IMR-90 (cell line): Measurements from ENCODE around the gene KCTD16. TPM values are rescaled to one million over a fixed set of nuclear protein-coding genes. Genes with fewer than 3 reads are reported as not detected.

Experiments
- ATAC-seq: fragments of 200-7000 bp; cut with Tn5 transposase; 2 replicates; pipeline ENCODE4 v1.9.1; 2020; ENCODE audit warnings: low read depth, mild to moderate bottlenecking, moderate library complexity
- BruUV-seq: library from RNA; stranded (reverse); fragments of 400-500 nt; replicated peaks from 2 replicates; lab custom pipeline; 2021; lab: Mats Ljungman, UMichigan
- CTCF ChIA-PET: fragments of 300-600 bp; formaldehyde crosslinking; extraction: SDS; loops from one replicate; lab custom pipeline; 2021; ENCODE audit warnings: antibody characterized with exemption; lab: Yijun Ruan, JAX
- POLR2A ChIA-PET: fragments of 300-600 bp; sonication (Branson Sonifier 250); formaldehyde crosslinking; loops from one replicate; lab custom pipeline; 2022; ENCODE audit warnings: antibody characterized with exemption; ENCODE audit not compliant: unreplicated experiment; lab: Charles Lee
- DNase-seq: peaks from one replicate; pipeline ENCODE4 v3.0.0; 2013
- H2AFZ ChIP-seq: replicated peaks from 2 replicates; pipeline ENCODE3; 2013; ENCODE audit warnings: low read length, mild to moderate bottlenecking; ENCODE audit not compliant: poor library complexity
- H2AK5ac ChIP-seq: 2 replicates; pipeline ENCODE4 v1.6.1; 2013; ENCODE audit warnings: low read depth, low read length, inconsistent platforms
- H2AK9ac ChIP-seq: replicated peaks from 2 replicates; pipeline ENCODE3; 2013; ENCODE audit warnings: mild to moderate bottlenecking, low read depth, low read length, moderate library complexity; ENCODE audit not compliant: poor library complexity
- H2BK120ac ChIP-seq: 2 replicates; pipeline ENCODE4 v1.6.1; 2013; ENCODE audit warnings: low read depth, low read length, inconsistent platforms
- H2BK15ac ChIP-seq: 3 replicates; pipeline ENCODE4 v1.6.1; 2013; ENCODE audit warnings: low read depth, low read length, inconsistent platforms
- H2BK20ac ChIP-seq: 2 replicates; pipeline ENCODE4 v1.6.1; 2013; ENCODE audit warnings: low read depth, mild to moderate bottlenecking, inconsistent platforms, low read length, moderate library complexity
- H2BK5ac ChIP-seq: 2 replicates; pipeline ENCODE4 v1.6.1; 2013; ENCODE audit warnings: mild to moderate bottlenecking, low read depth, low read length, inconsistent platforms; ENCODE audit not compliant: poor library complexity, severe bottlenecking
- H3K14ac ChIP-seq: replicated peaks from 2 replicates; pipeline ENCODE4 v1.6.1; 2013; ENCODE audit warnings: low read depth, low read length, inconsistent platforms
- H3K18ac ChIP-seq: 2 replicates; pipeline ENCODE4 v1.6.1; 2013; ENCODE audit warnings: low read depth, low read length, control low read depth
- H3K23ac ChIP-seq: 2 replicates; pipeline ENCODE4 v1.6.1; 2013; ENCODE audit warnings: low read depth, low read length, inconsistent platforms
- H3K27ac ChIP-seq: 2 replicates; pipeline ENCODE4 v1.5.1; 2013; ENCODE audit warnings: mild to moderate bottlenecking, control low read depth, low read length; ENCODE audit not compliant: insufficient read depth
- H3K27me3 ChIP-seq: 2 replicates; pipeline ENCODE4 v1.6.1; 2013; ENCODE audit warnings: low read length; ENCODE audit not compliant: control insufficient read depth, insufficient read depth
- H3K36me3 ChIP-seq: 2 replicates; pipeline ENCODE4 v1.6.1; 2013; ENCODE audit warnings: low read length, mixed read lengths; ENCODE audit not compliant: control insufficient read depth, insufficient read depth
- H3K4ac ChIP-seq: 2 replicates; pipeline ENCODE4 v1.6.1; 2013; ENCODE audit warnings: low read depth, low read length, inconsistent platforms
- H3K4me1 ChIP-seq: 2 replicates; pipeline ENCODE4 v1.6.1; 2013; ENCODE audit warnings: low read length, mixed read lengths; ENCODE audit not compliant: control insufficient read depth, insufficient read depth
- H3K4me2 ChIP-seq: 2 replicates; pipeline ENCODE4 v1.6.1; 2013; ENCODE audit warnings: low read depth, mild to moderate bottlenecking, control low read depth, low read length, moderate library complexity
- H3K4me3 ChIP-seq: 2 replicates; pipeline ENCODE4 v1.5.1; 2013; ENCODE audit warnings: low read depth, mild to moderate bottlenecking, control low read depth, low read length, moderate library complexity; ENCODE audit not compliant: insufficient read depth
- H3K56ac ChIP-seq: 2 replicates; pipeline ENCODE4 v1.6.1; 2013; ENCODE audit warnings: low read length, inconsistent platforms; ENCODE audit not compliant: insufficient read depth; ENCODE audit errors: extremely low read depth
- H3K79me1 ChIP-seq, 2 experiments: 2 replicates each; pipeline ENCODE4 v1.6.1; 2013; ENCODE audit warnings: low read length in 2 of 2, inconsistent platforms in 1 of 2, low read depth in 1 of 2
- H3K9ac ChIP-seq: 2 replicates; pipeline ENCODE4 v1.6.1; 2013; ENCODE audit warnings: low read depth, low read length, control low read depth
- H3K9me1 ChIP-seq: 2 replicates; pipeline ENCODE4 v1.6.1; 2013; ENCODE audit warnings: low read length, inconsistent platforms; ENCODE audit not compliant: insufficient read depth
- H3K9me3 ChIP-seq: 2 replicates; pipeline ENCODE4 v1.6.1; 2013; ENCODE audit warnings: low read length; ENCODE audit not compliant: control insufficient read depth, insufficient read depth
- H4K20me1 ChIP-seq: 2 replicates; pipeline ENCODE4 v1.6.1; 2013; ENCODE audit warnings: low read length, inconsistent platforms; ENCODE audit not compliant: insufficient read depth
- H4K5ac ChIP-seq: 2 replicates; pipeline ENCODE4 v1.6.1; 2013; ENCODE audit warnings: mild to moderate bottlenecking, low read depth, low read length, control low read depth
- H4K8ac ChIP-seq, 2 experiments: 2 replicates each; pipeline ENCODE4 v1.6.1; 2013; ENCODE audit warnings: low read depth in 2 of 2, low read length in 2 of 2, control low read depth in 1 of 2, inconsistent platforms in 1 of 2
- H4K91ac ChIP-seq: 2 replicates; pipeline ENCODE4 v1.6.1; 2013; ENCODE audit warnings: low read depth, low read length, inconsistent platforms; ENCODE audit not compliant: insufficient read depth
- BHLHE40 ChIP-seq: fragments of 150-350 bp; IDR thresholded peaks from 2 replicates; pipeline ENCODE4 v1.6.1; 2016; ENCODE audit warnings: mild to moderate bottlenecking, low read depth, low read length
- MAZ ChIP-seq: IDR thresholded peaks from 2 replicates; pipeline ENCODE4 v1.6.1; 2012; ENCODE audit warnings: low read depth, mild to moderate bottlenecking, low read length, improper control_type of control experiment, moderate library complexity, borderline replicate concordance
- MXI1 ChIP-seq: IDR thresholded peaks from 2 replicates; pipeline ENCODE4 v1.6.1; 2012; ENCODE audit warnings: low read depth, mild to moderate bottlenecking, low read length, moderate library complexity, borderline replicate concordance
- WGBS, 2 experiments: methylation state at CpG; one replicate each; pipeline versions ENCODE4 v1.1.5 to v1.1.7; 2013; ENCODE audit warnings: missing lambda C conversion rate in 2 of 2; ENCODE audit not compliant: insufficient read length in 1 of 2; ENCODE audit errors: extremely low coverage in 2 of 2; 5-methylcytosine and 5-hydroxymethylcytosine counted together
- dilution Hi-C: fragments of 300-500 bp; cut with HindIII; formaldehyde crosslinking; loops from one replicate; pipeline ENCODE4 v1.14.3; 2018; ENCODE audit warnings: low sequenced_read_pairs; ENCODE audit not compliant: unreplicated experiment
- in situ Hi-C: fragments of 300-500 bp; cut with MboI; formaldehyde crosslinking; loops from 3 replicates; pipeline ENCODE4 v1.14.3; 2019; ENCODE audit warnings: low sequenced_read_pairs, inconsistent platforms, mixed read lengths
- intact Hi-C: fragments of 100-400 bp; cut with micrococcal nuclease; formaldehyde crosslinking; loops from 2 replicates; pipeline ENCODE4 v1.10.0; 2022
- polyA plus RNA-seq, 3 experiments: library from polyadenylated mRNA; depleted of rRNA; stranded (reverse); fragments of >200 nt; gene quantifications; 2 replicates each; pipeline ENCODE4 v1.2.3, GENCODE V29; 2012; ENCODE audit warnings: low replicate concordance in 1 of 3
- total RNA-seq: library from RNA; depleted of rRNA; stranded (reverse); fragments of >200 nt; gene quantifications from 2 replicates; pipeline ENCODE4 v1.2.3, GENCODE V29; 2012
- TF ChIP-seq, protein P1 (sequence below): fragments of 150-350 bp; IDR thresholded peaks from 2 replicates; pipeline ENCODE4 v1.6.1; 2017; ENCODE audit warnings: mild to moderate bottlenecking, antibody characterized with exemption, low read length, low read depth

KCTD16 gene
- total and polyA plus RNA-seq, 2 of the 4 experiments (the other 2 are of a cell fraction), result 0.43 to 1.1 TPM

DNA sequence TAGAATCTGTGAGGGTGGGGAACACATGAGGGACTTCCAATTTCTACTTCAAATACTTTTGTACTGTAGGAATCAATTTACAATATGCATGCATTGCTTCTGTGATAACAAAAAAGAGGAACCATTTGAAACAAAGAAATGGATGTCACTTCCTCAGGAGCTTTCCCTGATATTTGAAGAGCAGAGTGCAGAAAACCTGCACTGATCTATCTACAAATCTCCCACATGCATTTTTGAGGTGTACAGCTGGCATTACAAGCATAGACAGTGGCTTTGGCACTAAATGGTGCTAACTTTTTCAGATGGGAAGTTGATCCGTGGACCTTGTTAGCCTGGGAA, 27.9 kb upstream of the KCTD16 start:
- H4K20me1 ChIP-seq, result no peaks in the 10 kb centered on the region
- POLR2A ChIA-PET, result no interaction called here
- H2BK15ac ChIP-seq, result 0 out of 3 replicates have a peak overlapping the region, but pooled peaks have one; percentile 49
- no peak overlapping the region for H3K4me3 ChIP-seq
- no peak overlapping the region for H3K27ac ChIP-seq
- no peak overlapping the region for H2AFZ ChIP-seq
- dilution Hi-C loops, result no loop called here
- in situ Hi-C loops, result no loop called here
- no peak overlapping the region for H2BK120ac ChIP-seq
- no peak overlapping the region for H3K4me2 ChIP-seq
- TF ChIP-seq BHLHE40 (no peak), MXI1 (no peak), MAZ (no peak)
- TF ChIP-seq, protein P1, sequence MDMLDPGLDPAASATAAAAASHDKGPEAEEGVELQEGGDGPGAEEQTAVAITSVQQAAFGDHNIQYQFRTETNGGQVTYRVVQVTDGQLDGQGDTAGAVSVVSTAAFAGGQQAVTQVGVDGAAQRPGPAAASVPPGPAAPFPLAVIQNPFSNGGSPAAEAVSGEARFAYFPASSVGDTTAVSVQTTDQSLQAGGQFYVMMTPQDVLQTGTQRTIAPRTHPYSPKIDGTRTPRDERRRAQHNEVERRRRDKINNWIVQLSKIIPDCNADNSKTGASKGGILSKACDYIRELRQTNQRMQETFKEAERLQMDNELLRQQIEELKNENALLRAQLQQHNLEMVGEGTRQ, result no peak
- no peaks in the 10 kb centered on the region for H3K36me3 ChIP-seq
- intact Hi-C loops, result loop anchor here (1.0 to 10.0 kb wide), 4 partner anchors 175 to 740 kb away; partner anchors contain the start of gene NR3C1
- WGBS, 2 experiments, result 80% methylated on average over 1 of the region's 1 CpG; no CpG with 5 or more reads in 1 of the 2 experiments
- H2AK5ac ChIP-seq, result no peak overlapping the region
- no peak overlapping the region for H3K23ac ChIP-seq
- BruUV-seq, result no TSS peak
- H3K18ac ChIP-seq, result no peak overlapping the region
- H3K9me3 ChIP-seq, result no peaks in the 10 kb centered on the region
- ATAC-seq (no peak), DNase-seq (no peak)
- no peaks in the 10 kb centered on the region for H3K27me3 ChIP-seq
- H2AK9ac ChIP-seq, result no peak overlapping the region
- H3K56ac ChIP-seq, result no peak overlapping the region
- no peak overlapping the region for H3K9ac ChIP-seq
- H3K14ac ChIP-seq, result no peak overlapping the region
- H2BK20ac ChIP-seq, result peak overlapping the region; percentile 66; the same call in 1 of the 2 replicates
- no peaks in the 10 kb centered on the region for H3K79me1 ChIP-seq
- no peak overlapping the region for H2BK5ac ChIP-seq
- peaks cover 3% of the 10 kb centered on the region; the same call in 1 of the 2 replicates for H3K9me1 ChIP-seq
- H4K8ac ChIP-seq, result peak overlapping the region in 1 of 2 experiments; percentile 29; a peak in 1 of 4 replicates
- no peak overlapping the region for H4K91ac ChIP-seq
- H3K4me1 ChIP-seq, result peaks cover 7% of the 10 kb centered on the region
- H4K5ac ChIP-seq, result no peak overlapping the region
- peak overlapping the region; percentile 69; the same call in 1 of the 2 replicates for H3K4ac ChIP-seq
- CTCF ChIA-PET, result interaction anchor here (0.5 to 1.5 kb wide), 12 partner anchors 9 to 603 kb away, joined by 3 to 4 read pairs (median 3); no protein-coding TSS in a partner anchor
